Measurements from ENCODE around the gene PPP1R14C.

DNA sequence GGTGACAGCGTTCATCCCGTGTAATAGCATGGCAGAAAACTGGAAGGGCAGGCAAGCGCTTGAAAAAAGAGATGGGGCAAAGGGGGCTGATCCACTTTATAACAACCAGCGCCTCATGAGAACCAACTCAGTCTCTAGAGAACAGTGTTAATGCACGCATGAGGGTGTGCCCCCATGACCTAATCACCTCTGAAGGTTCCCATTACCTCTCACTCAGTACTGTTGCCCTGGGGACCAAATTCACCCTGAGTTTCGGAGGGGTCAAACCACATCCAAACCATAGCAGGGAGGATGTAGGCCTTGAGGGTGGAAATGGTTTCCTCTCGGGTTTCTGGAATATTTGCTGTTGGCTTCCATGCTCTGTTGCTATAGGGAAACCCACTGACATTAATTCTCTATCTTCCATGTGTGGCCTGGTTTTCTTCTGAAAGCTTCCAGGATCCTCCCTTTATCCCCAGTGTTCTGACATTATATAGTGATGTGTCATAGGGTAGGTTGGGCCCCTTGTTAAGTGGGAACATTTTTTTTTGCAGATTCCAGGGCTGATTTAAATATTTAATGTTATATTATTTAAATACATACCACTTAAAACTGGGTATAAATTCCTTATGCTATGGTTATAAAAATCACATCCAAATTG is 65.2 kb downstream of the PPP1R14C start:
- TF ChIP-seq, protein P1, sequence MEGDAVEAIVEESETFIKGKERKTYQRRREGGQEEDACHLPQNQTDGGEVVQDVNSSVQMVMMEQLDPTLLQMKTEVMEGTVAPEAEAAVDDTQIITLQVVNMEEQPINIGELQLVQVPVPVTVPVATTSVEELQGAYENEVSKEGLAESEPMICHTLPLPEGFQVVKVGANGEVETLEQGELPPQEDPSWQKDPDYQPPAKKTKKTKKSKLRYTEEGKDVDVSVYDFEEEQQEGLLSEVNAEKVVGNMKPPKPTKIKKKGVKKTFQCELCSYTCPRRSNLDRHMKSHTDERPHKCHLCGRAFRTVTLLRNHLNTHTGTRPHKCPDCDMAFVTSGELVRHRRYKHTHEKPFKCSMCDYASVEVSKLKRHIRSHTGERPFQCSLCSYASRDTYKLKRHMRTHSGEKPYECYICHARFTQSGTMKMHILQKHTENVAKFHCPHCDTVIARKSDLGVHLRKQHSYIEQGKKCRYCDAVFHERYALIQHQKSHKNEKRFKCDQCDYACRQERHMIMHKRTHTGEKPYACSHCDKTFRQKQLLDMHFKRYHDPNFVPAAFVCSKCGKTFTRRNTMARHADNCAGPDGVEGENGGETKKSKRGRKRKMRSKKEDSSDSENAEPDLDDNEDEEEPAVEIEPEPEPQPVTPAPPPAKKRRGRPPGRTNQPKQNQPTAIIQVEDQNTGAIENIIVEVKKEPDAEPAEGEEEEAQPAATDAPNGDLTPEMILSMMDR (IDR thresholded peaks at IDR 0.05; ENCODE audit: extremely low read depth in 1 of 2, insufficient read depth in 1 of 2, low read depth in 1 of 2, low read length in 2 of 2), result no peak
- TF ChIP-seq POLR2A (IDR thresholded peaks at IDR 0.05; ENCODE audit: low read depth, low read length), result no peak
- no peak for TF ChIP-seq POLR2AphosphoS5 (IDR thresholded peaks at IDR 0.05; ENCODE audit: insufficient read depth, low read depth, low read length)
- TF ChIP-seq MYC (IDR thresholded peaks at IDR 0.05; ENCODE audit: low read depth, low read length), result no peak
- TF ChIP-seq FOS (IDR thresholded peaks at IDR 0.05; ENCODE audit: borderline replicate concordance, insufficient read depth, low read length), result no peak
- no peak for TF ChIP-seq EZH2 (IDR thresholded peaks at IDR 0.05; ENCODE audit: borderline replicate concordance, low read depth, low read length, severe bottlenecking)

Data from endothelial cell of umbilical vein (primary cell).